ENCODE results near the gene OR6S1. TPM values are rescaled to one million over a fixed set of nuclear protein-coding genes. Genes with fewer than 3 reads are reported as not detected.
"Not testable (repeated sequence)": the region's sequence is repeated elsewhere in the genome, so short reads cannot be mapped to it uniquely, and the experiment has no call there.

OR6S1 gene
- total RNA-seq, 1 donor from 2014 or later: not detected

DNA sequence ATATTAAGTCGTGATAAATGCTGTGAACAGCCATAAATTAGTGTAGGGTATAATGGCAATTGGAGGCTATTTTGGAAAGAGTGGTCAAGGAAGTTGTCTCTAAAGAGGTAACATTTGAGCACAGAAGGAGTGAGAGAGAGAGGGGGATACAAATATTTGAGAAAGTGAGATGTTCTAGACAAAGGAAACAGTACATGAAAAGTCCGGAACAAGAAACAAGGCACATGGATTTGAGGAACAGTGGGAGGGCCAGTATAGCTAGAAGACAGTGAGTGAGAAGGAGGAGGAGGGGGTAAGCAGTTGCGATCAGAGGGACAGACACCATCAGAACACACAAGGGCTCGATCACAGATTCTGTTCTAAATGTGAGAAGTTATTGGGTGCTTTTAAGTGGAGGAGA is 30.2 kb downstream of the OR6S1 start:
- DNase-seq (ENCODE audit: low read depth, low spot score): no peak

DNA sequence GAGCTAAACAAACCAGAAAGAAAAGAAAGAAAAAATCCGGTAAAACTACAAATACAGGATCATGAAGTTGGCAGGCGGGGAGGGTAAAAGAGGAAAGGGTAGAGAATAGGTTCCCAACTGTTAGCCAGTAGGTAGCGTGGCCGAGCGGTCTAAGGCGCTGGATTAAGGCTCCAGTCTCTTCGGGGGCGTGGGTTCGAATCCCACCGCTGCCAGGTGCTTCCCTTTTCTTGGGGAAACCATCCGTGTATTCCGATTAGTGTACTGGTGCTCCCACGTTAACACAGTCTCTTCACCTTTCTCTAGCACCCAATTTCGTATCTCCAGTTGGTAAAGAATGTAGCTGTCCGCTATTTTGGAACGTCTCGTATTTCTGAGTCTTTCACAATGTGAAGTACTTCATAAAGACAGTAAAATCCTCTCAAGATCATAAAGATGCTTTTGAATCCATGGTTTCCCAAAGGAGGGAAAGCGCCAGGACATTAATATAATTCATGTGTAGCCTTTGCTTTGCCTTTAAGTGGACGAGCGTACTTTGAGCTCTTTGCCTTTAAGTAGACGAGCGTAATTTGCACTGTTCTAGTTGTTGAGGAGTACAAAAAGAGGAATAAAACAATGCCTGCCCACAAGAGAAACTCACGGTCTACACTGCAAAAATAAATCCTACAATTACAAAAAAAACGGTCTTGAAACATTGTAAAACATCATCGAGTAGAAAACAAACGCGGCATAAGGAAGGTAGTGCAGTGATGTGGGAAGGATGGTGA is 31.3 kb downstream of the OR6S1 start:
- DNase-seq (ENCODE audit: low read depth, low spot score): no peak

DNA sequence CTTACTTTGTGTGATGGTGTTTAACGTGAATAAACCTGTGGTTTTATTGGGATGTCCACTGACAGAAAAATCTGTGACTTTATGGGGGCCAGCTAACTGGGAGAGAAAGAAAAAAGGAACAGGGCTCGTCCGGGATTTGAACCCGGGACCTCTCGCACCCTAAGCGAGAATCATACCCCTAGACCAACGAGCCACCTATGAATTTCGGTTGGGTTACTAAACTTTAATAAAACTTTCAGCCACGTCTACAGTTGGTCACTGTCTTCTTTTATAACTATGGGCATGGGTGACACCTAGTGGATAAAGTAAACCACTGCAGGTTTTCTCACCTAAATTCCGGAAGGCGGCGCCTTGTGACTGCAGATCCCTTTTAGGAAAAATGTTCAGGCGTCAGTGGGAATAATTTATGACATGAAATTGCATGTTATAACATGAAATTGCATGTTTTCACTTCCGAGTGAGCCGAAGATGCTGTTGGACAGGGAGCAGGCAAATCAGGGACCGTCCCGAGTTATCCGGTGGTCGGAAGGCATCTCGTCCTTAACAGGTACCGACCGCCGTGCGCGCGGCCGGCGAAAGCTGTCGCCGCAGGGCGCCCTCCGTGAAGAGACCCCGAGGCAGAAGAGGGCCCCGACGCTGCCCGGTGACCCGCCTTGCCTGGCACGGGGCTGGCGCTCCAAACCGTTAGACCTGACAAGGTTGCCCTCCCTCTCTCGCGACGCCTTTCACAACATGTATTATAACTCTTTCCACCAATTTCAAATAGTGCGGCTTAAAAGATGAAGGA is 32.1 kb downstream of the OR6S1 start:
- peak; percentile 53 for DNase-seq (ENCODE audit: low read depth, low spot score)

DNA sequence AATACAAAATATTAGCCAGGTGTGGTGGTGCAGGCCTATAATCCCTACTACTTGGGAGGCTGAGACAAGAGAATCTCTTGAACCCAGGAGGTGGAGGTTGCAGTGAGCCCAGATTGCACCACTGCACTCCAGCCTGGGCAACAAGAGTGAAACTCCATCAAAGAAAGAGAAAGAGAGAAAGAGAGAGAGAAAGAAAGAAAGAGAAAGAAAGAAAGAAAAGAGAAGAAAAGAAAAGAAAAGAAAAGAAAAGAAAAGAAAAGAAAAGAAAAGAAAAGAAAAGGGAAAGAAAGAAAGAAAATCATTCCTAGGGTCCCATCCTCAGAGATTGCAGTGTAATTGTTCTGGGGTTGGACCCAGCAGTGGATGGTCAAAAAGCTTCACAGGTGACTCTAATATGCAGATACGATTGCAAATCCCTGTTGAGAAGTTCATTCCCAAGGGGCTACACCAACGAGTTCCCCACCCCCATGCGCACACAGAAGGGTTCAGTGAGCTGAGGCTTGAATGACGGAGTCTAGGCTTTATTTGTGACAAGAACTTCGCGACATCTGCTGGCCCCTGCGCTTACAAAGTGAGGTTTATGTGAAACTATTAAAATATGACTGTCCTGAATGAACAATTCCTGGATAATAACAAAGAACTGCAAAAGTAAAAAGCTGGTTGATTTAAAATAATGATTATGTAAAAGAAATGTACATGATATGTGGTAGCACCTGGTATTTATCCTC is 32.9 kb downstream of the OR6S1 start:
- no peak for DNase-seq (ENCODE audit: low read depth, low spot score)

DNA sequence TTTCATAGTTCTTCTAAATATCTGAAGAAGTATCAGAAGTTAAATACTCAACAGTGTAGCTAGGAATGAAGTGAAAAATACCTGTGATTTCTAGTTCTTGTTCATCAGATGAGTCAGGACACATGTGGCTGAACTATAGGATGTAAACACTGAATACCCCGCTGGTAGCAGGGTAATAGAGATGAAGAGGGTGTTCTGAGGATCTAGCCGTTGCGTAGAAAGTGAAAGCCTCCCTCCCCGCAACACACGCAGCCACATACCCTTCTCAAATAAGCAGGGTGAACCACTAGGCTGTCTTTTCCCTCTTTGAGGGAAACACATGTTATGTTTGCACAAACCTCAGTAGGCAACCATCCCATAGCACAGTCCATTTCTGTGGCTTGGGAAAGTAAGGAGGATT is 33.9 kb downstream of the OR6S1 start:
- no peak for DNase-seq (ENCODE audit: low read depth, low spot score)

DNA sequence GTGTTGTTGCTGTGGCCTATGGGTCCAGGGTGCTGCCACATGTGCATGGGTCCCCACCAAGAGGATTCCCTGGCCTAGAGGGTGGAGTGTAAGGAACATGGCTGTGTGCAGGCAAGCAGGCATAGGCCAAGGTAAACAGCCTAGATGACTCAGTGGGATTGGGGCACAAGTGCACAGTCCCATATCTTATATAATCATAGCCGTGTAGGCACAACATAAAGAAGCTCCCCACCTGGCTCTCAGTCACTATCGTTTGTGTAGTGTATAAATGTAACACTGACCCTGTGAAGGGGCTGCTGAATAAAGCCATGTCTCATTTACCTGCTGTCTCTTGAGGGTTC is 34.6 kb downstream of the OR6S1 start:
- DNase-seq (ENCODE audit: low read depth, low spot score): no peak

DNA sequence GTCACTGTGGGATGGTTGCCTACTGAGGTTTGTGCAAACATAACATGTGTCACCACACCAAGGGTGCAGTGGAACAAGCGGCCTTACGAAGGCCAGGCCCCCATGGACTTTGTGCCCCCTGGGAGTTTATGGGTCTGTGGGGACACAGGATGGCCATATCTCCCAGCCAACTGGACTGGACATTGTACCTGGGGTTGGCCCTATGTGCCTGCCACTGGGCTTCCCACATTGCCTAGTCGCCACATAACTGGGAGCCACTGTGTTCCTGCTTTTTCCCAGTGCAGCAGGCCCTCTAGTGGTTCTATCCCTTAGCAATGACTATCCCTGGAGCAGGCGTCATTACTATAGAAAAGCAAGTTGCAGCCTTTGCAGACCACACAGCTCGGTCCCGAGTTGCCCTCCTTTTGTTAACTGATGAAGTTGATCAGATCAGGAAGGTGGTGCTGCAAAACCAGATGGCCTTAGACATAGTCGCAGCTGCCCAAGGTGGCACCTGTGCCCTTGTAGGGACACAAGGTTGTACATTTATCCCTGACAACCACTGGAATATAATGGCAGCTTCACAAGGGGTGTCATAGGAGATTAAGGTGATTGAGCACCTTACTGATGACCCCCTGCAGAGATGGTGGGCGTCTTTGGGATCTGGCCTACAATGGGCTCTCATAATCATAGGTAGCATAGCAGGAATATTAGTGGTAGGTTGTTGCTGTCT is 35.1 kb downstream of the OR6S1 start:
- no peak for DNase-seq (ENCODE audit: low read depth, low spot score)

DNA sequence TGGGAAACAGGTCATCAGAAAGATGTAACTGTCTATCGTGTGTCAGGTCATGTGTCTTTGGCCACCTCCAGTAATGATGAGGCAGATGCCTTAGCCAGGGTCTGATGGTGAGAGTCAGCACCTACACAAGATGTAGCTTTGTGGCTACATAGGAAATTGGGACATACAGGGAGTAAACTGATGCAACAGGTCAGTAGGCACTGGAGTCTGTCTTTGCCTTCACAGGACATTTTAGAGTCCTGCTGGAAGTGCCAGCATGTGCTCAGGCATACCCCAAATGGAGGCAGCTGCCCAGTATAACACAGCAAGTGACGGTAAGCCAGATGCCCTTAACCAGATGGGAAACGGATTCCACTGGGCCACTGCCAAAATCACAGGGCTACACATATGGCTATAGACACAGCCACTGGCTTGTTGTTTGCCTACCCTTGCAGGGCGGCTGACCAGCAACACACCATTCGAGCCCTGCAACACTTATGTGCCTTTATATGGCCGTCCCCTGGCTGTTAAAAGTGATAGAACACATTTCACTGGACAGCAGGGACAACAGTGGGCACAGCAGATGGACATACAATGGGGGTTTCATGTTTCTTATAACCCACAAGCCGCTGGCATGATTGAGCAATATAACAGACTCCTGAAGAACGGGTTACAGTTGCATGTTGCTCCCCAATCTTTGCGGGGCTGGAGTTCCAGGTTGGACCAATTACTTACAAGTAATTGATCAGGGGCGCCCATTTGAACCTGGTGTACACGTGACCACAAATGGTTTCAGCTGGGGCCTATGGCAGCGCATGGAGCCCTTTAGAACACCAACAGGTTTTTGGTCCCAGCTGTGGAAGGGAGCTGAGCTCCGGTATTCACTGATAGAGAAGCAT is 37.4 kb downstream of the OR6S1 start:
- no peak for DNase-seq (ENCODE audit: low read depth, low spot score)

DNA sequence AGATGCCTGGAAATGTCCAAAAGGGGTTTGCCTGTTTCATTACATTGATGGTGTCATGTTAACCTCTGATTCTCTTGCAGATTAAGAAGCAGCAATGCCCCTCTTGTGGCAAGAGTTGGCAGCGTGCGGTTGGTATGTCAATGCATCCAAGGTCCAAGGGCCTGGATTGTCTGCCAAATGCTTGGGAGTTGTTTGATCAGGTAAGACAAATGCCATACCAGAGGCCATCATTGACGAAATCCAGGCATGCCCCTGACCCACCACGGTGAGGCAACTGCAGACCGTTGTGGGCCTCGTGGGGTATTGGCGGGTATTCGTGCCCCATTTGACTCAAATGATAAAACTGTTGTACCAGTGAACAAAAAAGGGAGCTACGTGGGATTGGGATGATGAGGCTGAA is 38.9 kb downstream of the OR6S1 start:
- DNase-seq (ENCODE audit: low read depth, low spot score): no peak

DNA sequence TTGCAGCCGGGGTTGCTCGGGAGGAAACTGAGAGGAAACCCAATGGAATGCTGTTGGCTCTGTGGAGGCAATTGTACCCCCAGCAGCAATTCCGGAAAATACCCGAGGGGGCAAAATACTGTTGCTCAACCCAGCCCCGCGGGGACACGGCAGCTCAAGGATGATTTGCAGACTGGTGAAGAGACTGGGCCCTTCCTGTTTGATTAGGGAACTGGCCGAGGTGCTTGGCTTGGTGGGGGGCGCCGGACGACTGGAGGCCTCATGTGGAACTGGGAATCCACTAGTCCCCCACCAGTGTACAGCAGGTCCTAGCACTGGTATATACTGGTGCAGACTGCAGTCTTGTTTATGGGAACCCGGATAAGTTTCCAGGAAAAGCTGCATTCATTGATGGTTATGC is 40.0 kb downstream of the OR6S1 start:
- no peak for DNase-seq (ENCODE audit: low read depth, low spot score)

DNA sequence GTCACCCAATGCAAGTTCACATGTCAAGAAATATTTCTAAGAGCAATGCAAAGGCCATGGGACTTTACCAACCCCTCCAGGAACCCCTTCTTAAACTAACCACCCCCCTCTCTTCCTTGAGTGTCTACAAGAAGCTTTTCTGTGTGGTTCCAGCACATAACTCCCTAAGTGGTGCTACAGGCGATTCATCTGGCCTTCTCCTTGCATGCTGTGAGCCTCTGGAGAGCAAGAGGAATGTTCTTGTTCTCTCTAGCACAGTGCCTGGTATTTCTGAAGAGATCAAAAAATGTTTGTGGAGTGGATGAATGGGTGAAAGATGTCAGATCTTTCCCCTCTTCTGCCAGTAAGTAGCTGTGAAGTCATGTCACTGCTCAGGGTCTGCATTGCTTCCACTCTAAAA is 44.4 kb downstream of the OR6S1 start:
- DNase-seq (ENCODE audit: low read depth, low spot score): no peak

DNA sequence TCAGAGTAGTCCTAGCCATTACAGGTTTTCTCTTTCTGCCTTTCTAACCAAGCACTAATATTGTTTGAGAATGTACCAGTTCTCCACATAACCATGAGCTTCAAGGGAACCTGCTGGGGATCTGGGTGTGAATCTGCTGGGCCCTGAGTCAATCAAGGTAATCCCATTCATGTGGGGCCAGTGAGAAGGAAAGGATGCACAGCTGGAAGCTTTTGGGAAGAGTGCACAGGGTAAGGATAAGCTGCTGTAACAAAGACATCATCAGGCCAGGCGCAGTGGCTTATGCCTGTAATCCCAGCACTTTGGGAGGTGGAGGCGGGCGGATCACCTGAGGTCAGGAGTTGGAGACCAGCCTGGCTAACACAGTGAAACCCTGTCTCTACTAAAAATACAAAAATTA is 45.8 kb downstream of the OR6S1 start:
- not testable (repeated sequence) for DNase-seq (ENCODE audit: low read depth, low spot score)

DNA sequence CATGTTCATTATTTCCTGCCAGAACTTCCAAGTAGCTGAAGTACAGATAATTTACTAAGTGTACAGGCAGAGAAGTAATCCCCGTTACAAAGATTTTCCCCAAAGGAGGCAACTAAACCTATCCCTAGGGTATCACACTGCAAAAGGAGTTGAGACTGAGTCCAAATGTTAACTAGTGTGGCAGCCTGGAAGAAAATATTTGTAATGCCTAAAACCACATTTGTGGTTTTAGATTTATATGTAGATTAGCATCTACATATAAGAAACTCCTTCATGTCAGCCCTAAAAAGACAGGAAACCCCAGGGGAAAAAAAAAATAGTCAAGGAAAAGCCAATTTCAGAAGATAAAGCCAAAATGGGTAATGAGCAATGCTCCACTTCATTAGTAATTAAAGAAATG is 48.9 kb downstream of the OR6S1 start:
- no peak for DNase-seq (ENCODE audit: low read depth, low spot score)

DNA sequence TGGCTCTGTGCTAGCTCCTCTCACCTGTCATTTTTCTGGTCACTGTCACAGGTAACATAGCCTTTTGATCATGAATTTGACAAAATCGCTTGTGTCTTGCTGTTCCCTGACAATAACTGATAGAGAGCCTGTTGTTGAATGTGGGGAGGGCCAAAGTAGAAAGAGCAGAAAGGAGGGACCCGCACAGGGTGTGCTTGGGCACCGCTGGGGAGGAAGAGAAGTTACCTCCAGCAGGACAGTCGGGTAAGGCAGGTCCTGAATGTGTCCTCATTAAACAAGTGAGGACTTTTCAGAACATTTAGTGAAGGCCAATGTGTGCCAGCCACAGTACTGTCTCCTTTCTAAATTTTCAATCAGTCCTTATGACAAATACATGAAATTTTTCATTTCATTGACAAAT is 50.3 kb downstream of the OR6S1 start, which contains the start of gene RNASE12:
Gene RNASE12 (minus strand): TSS at position 142 of the 400 bp plus-strand sequence. CDS start 653 bp downstream, outside the sequence.
- DNase-seq (ENCODE audit: low read depth, low spot score): no peak

Other genes starting within 250 kb of the OR6S1 start
- 16.6 and 28.2 TPM in 2 replicates for gene TEP1, start 228.2 kb downstream of the OR6S1 start, total RNA-seq
- gene KLHL33, start 205.5 kb downstream of the OR6S1 start, total RNA-seq: under 0.01 and 0.04 TPM in 2 replicates
- gene OSGEP, start 186.9 kb downstream of the OR6S1 start, total RNA-seq: 38.4 and 42.6 TPM in 2 replicates
- gene APEX1, start 186.5 kb downstream of the OR6S1 start, total RNA-seq: 128 and 143 TPM in 2 replicates
- gene PIP4P1, start 180.3 kb downstream of the OR6S1 start, total RNA-seq: 21.0 and 22.0 TPM in 2 replicates
- 219 and 286 TPM in 2 replicates for gene PNP, start 172.3 kb downstream of the OR6S1 start, total RNA-seq
- 0.33 TPM in 1 of 2 replicates, not detected in the other for gene RNASE10, start 136.2 kb downstream of the OR6S1 start, total RNA-seq
- gene RNASE9, start 80.6 kb downstream of the OR6S1 start, total RNA-seq: not detected in 2 replicates
- gene RNASE11, start 53.7 kb downstream of the OR6S1 start, total RNA-seq: not detected in 2 replicates
- not detected in 2 replicates for gene RNASE12, start 50.3 kb downstream of the OR6S1 start, total RNA-seq
- gene RNASE4, start 42.9 kb upstream of the OR6S1 start, total RNA-seq: 4.2 and 18.6 TPM in 2 replicates
- gene ANG, start 47.1 kb upstream of the OR6S1 start, total RNA-seq: 4.2 and 6.9 TPM in 2 replicates
- gene EDDM3A, start 104.2 kb upstream of the OR6S1 start, total RNA-seq: not detected in 2 replicates
- not detected in 2 replicates for gene EDDM3B, start 126.7 kb upstream of the OR6S1 start, total RNA-seq
- gene RNASE6, start 139.6 kb upstream of the OR6S1 start, total RNA-seq: 0.07 TPM in 1 of 2 replicates, not detected in the other
- 75.5 and 99.7 TPM in 2 replicates for gene RNASE1, start 161.2 kb upstream of the OR6S1 start, total RNA-seq
- not detected in 2 replicates for gene RNASE3, start 249.7 kb upstream of the OR6S1 start, total RNA-seq

Measured in pulmonary artery endothelial cell (primary cell).